ENCODE results near the gene TMEM14A. TPM values are rescaled to one million over a fixed set of nuclear protein-coding genes. Genes with fewer than 3 reads are reported as not detected.
A peak's percentile ranks its signal among the peaks of the same experiment; 100 is the strongest.
"Not testable (repeated sequence)": the region's sequence is repeated elsewhere in the genome, so short reads cannot be mapped to it uniquely, and the experiment has no call there.

The TMEM14A gene
- total RNA-seq, 1 experiment from 2014 or later = 141 TPM

- no peak for DNase-seq (ENCODE audit: low spot score)
Measured at GRCh38 chr6:52697903-52698302, 27.0 kb downstream of the TMEM14A start.

- no peak for DNase-seq (ENCODE audit: low spot score)
Measured at GRCh38 chr6:52704060-52704459, 33.1 kb downstream of the TMEM14A start.

GRCh38 chr6:52704781-52705502 is 34.0 kb downstream of the TMEM14A start:
- not testable (repeated sequence) for DNase-seq (ENCODE audit: low spot score)

GRCh38 chr6:52706001-52706400 is 35.1 kb downstream of the TMEM14A start:
- DNase-seq (ENCODE audit: low spot score) = no peak

- no peak for DNase-seq (ENCODE audit: low spot score)
Measured at GRCh38 chr6:52707963-52708680, 37.2 kb downstream of the TMEM14A start.

GRCh38 chr6:52712136-52712535 is 41.2 kb downstream of the TMEM14A start:
- no peak for DNase-seq (ENCODE audit: low spot score)

- not testable (repeated sequence) for DNase-seq (ENCODE audit: low spot score)
Measured at GRCh38 chr6:52714761-52715160, 43.8 kb downstream of the TMEM14A start.

GRCh38 chr6:52718550-52718949 is 47.6 kb downstream of the TMEM14A start:
- no peak for DNase-seq (ENCODE audit: low spot score)

GRCh38 chr6:52720321-52720720 is 49.4 kb downstream of the TMEM14A start:
- no peak for DNase-seq (ENCODE audit: low spot score)

- no peak for DNase-seq (ENCODE audit: low spot score)
Measured at GRCh38 chr6:52724042-52724405, 53.1 kb downstream of the TMEM14A start.

GRCh38 chr6:52724406-52725121 is 53.7 kb downstream of the TMEM14A start:
- DNase-seq (ENCODE audit: low spot score) = peak; percentile 84

- no peak for DNase-seq (ENCODE audit: low spot score)
Measured at GRCh38 chr6:52725143-52725534, 54.2 kb downstream of the TMEM14A start.

GRCh38 chr6:52725535-52726192 is 54.8 kb downstream of the TMEM14A start:
- DNase-seq (ENCODE audit: low spot score) = no peak

GRCh38 chr6:52726193-52726542 is 55.3 kb downstream of the TMEM14A start:
- no peak for DNase-seq (ENCODE audit: low spot score)

- DNase-seq (ENCODE audit: low spot score) = no peak
Measured at GRCh38 chr6:52726741-52727535, 56.0 kb downstream of the TMEM14A start.

GRCh38 chr6:52727908-52728307 is 57.0 kb downstream of the TMEM14A start:
- no peak for DNase-seq (ENCODE audit: low spot score)

- no peak for DNase-seq (ENCODE audit: low spot score)
Measured at GRCh38 chr6:52728394-52728793, 57.5 kb downstream of the TMEM14A start.

- no peak for DNase-seq (ENCODE audit: low spot score)
Measured at GRCh38 chr6:52729576-52729975, 58.7 kb downstream of the TMEM14A start.

- DNase-seq (ENCODE audit: low spot score) = no peak
Measured at GRCh38 chr6:52731719-52732118, 60.8 kb downstream of the TMEM14A start.

- DNase-seq (ENCODE audit: low spot score) = no peak
Measured at GRCh38 chr6:52733172-52733571, 62.3 kb downstream of the TMEM14A start.

- DNase-seq (ENCODE audit: low spot score) = no peak
Measured at GRCh38 chr6:52734072-52734471, 63.2 kb downstream of the TMEM14A start.
